ENCODE data around the gene HIF1AN.

Gene HIF1AN

GRCh38 chr10:100524638-100525037 lies 11.1 kb upstream of the HIF1AN start:
- Histone ChIP-seq H3K27me3 (ENCODE audit: control insufficient read depth in 3 of 3, insufficient read depth in 3 of 3, low read depth in 1 of 3, low read length in 3 of 3) (peaks cover 0 to 11% (median 0%) of the 10 kb centered on the region in 3 experiments), H3K4me2 (ENCODE audit: insufficient read depth, low read length, poor library complexity, severe bottlenecking) (no peak overlapping the region), H2BK120ac (ENCODE audit: low read depth, low read length) (no peak overlapping the region), H3K14ac (ENCODE audit: low read length) (no peak overlapping the region), H3K9me3 (replicated peaks in 1 of 2; ENCODE audit: control insufficient read depth in 2 of 2, insufficient read depth in 1 of 2, low read depth in 1 of 2, low read length in 2 of 2) (no peaks in the 10 kb centered on the region), H3K4me3 (ENCODE audit: low read length in 2 of 2) (no peak overlapping the region), H2AFZ (ENCODE audit: low read length) (no peak overlapping the region), H2AK5ac (ENCODE audit: low read depth, low read length) (no peak overlapping the region), H3K9ac (ENCODE audit: low read depth, low read length, poor library complexity) (no peak overlapping the region), H2BK15ac (ENCODE audit: low read length) (no peak overlapping the region), H3K79me1 (ENCODE audit: low read depth, low read length) (peaks cover 4% of the 10 kb centered on the region), H3K18ac (ENCODE audit: low read length) (no peak overlapping the region), H4K91ac (ENCODE audit: low read depth, low read length, poor library complexity) (no peak overlapping the region), H3K27ac (replicated peaks; ENCODE audit: low read length) (no peak overlapping the region), H3K4ac (ENCODE audit: low read length) (no peak overlapping the region), H3K4me1 (ENCODE audit: control insufficient read depth in 2 of 2, insufficient read depth in 1 of 2, low read depth in 1 of 2, low read length in 2 of 2) (peaks cover 2 to 10% of the 10 kb centered on the region in 2 donors), H4K8ac (ENCODE audit: low read depth, low read length) (no peak overlapping the region), H3K23ac (ENCODE audit: low read depth, low read length, poor library complexity) (no peak overlapping the region), H2BK12ac (ENCODE audit: low read length) (no peak overlapping the region), H3K36me3 (replicated peaks in 1 of 2; ENCODE audit: control insufficient read depth in 2 of 2, insufficient read depth in 2 of 2, low read length in 2 of 2) (peaks cover 16 to 64% of the 10 kb centered on the region in 2 donors), H2BK5ac (ENCODE audit: low read length) (no peak overlapping the region)
- DNase-seq (ENCODE audit: low spot score), result no peak
- WGBS, 2 donors (ENCODE audit: extremely low coverage in 2 of 2, insufficient read length in 2 of 2, insufficient replicate concordance in 1 of 2), result no CpG with 5 or more reads among the region's 2 CpGs

- no peak overlapping the region for H3K23ac ChIP-seq (ENCODE audit: low read depth, low read length, poor library complexity)
These were observed 7.4 kb upstream of the HIF1AN start for GRCh38 chr10:100528123-100528886.

GRCh38 chr10:100528921-100529474 lies 6.7 kb upstream of the HIF1AN start:
- no peak overlapping the region for H3K23ac ChIP-seq (ENCODE audit: low read depth, low read length, poor library complexity)
- no peaks in the 10 kb centered on the region for H3K9me3 ChIP-seq (replicated peaks in 1 of 2; ENCODE audit: control insufficient read depth in 2 of 2, insufficient read depth in 1 of 2, low read depth in 1 of 2, low read length in 2 of 2)
- H4K91ac ChIP-seq (ENCODE audit: low read depth, low read length, poor library complexity), result no peak overlapping the region
- peak overlapping the region; percentile 12 for H2AK5ac ChIP-seq (ENCODE audit: low read depth, low read length)
- peak overlapping the region; percentile 98 for H3K9ac ChIP-seq (ENCODE audit: low read depth, low read length, poor library complexity)
- no peak for DNase-seq (ENCODE audit: low spot score)
- H3K79me1 ChIP-seq (ENCODE audit: low read depth, low read length), result peaks cover 4% of the 10 kb centered on the region
- no peak overlapping the region for H3K27ac ChIP-seq (replicated peaks; ENCODE audit: low read length)
- peaks cover 16 to 46% of the 10 kb centered on the region in 2 donors for H3K36me3 ChIP-seq (replicated peaks in 1 of 2; ENCODE audit: control insufficient read depth in 2 of 2, insufficient read depth in 2 of 2, low read length in 2 of 2)
- H3K14ac ChIP-seq (ENCODE audit: low read length), result no peak overlapping the region
- WGBS, 2 donors (ENCODE audit: extremely low coverage in 2 of 2, insufficient read length in 2 of 2, insufficient replicate concordance in 1 of 2), result no CpG with 5 or more reads among the region's 18 CpGs
- peak overlapping the region; percentile 13 for H2BK15ac ChIP-seq (ENCODE audit: low read length)
- H2BK12ac ChIP-seq (ENCODE audit: low read length), result no peak overlapping the region
- H2BK120ac ChIP-seq (ENCODE audit: low read depth, low read length), result no peak overlapping the region
- H4K8ac ChIP-seq (ENCODE audit: low read depth, low read length), result no peak overlapping the region
- H3K4ac ChIP-seq (ENCODE audit: low read length), result no peak overlapping the region
- no peak overlapping the region for H2BK5ac ChIP-seq (ENCODE audit: low read length)
- H3K4me2 ChIP-seq (ENCODE audit: insufficient read depth, low read length, poor library complexity, severe bottlenecking), result peak overlapping the region; percentile 69
- H3K4me3 ChIP-seq (ENCODE audit: low read length in 2 of 2), result peak overlapping the region; percentile 89 to 92
- peaks cover 4 to 14% of the 10 kb centered on the region in 2 donors for H3K4me1 ChIP-seq (ENCODE audit: control insufficient read depth in 2 of 2, insufficient read depth in 1 of 2, low read depth in 1 of 2, low read length in 2 of 2)
- H2AFZ ChIP-seq (ENCODE audit: low read length), result peak overlapping the region; percentile 87
- peak overlapping the region; percentile 97 for H3K18ac ChIP-seq (ENCODE audit: low read length)
- H3K27me3 ChIP-seq (ENCODE audit: control insufficient read depth in 3 of 3, insufficient read depth in 3 of 3, low read depth in 1 of 3, low read length in 3 of 3), result no peaks in the 10 kb centered on the region

More at GRCh38 chr10:100528123-100528886, 7.4 kb upstream of the HIF1AN start:
- Histone ChIP-seq H2BK12ac (ENCODE audit: low read length) (no peak overlapping the region), H3K27ac (replicated peaks; ENCODE audit: low read length) (no peak overlapping the region), H3K4me1 (ENCODE audit: control insufficient read depth in 2 of 2, insufficient read depth in 1 of 2, low read depth in 1 of 2, low read length in 2 of 2) (peaks cover 4 to 14% of the 10 kb centered on the region in 2 donors), H2AFZ (ENCODE audit: low read length) (no peak overlapping the region), H2AK5ac (ENCODE audit: low read depth, low read length) (no peak overlapping the region), H3K27me3 (ENCODE audit: control insufficient read depth in 3 of 3, insufficient read depth in 3 of 3, low read depth in 1 of 3, low read length in 3 of 3) (no peaks in the 10 kb centered on the region), H3K14ac (ENCODE audit: low read length) (no peak overlapping the region), H2BK120ac (ENCODE audit: low read depth, low read length) (no peak overlapping the region), H4K8ac (ENCODE audit: low read depth, low read length) (no peak overlapping the region), H4K91ac (ENCODE audit: low read depth, low read length, poor library complexity) (no peak overlapping the region), H3K4me3 (ENCODE audit: low read length in 2 of 2) (peak overlapping the region in 1 of 2 donors; percentile 89), H3K9me3 (replicated peaks in 1 of 2; ENCODE audit: control insufficient read depth in 2 of 2, insufficient read depth in 1 of 2, low read depth in 1 of 2, low read length in 2 of 2) (no peaks in the 10 kb centered on the region), H3K4me2 (ENCODE audit: insufficient read depth, low read length, poor library complexity, severe bottlenecking) (no peak overlapping the region), H2BK5ac (ENCODE audit: low read length) (no peak overlapping the region), H3K18ac (ENCODE audit: low read length) (no peak overlapping the region), H3K4ac (ENCODE audit: low read length) (no peak overlapping the region), H3K36me3 (replicated peaks in 1 of 2; ENCODE audit: control insufficient read depth in 2 of 2, insufficient read depth in 2 of 2, low read length in 2 of 2) (peaks cover 16 to 53% of the 10 kb centered on the region in 2 donors), H2BK15ac (ENCODE audit: low read length) (no peak overlapping the region), H3K79me1 (ENCODE audit: low read depth, low read length) (peaks cover 4% of the 10 kb centered on the region), H3K9ac (ENCODE audit: low read depth, low read length, poor library complexity) (no peak overlapping the region)
- WGBS, 2 donors (ENCODE audit: extremely low coverage in 2 of 2, insufficient read length in 2 of 2, insufficient replicate concordance in 1 of 2), result no CpG with 5 or more reads among the region's 7 CpGs
- no peak for DNase-seq (ENCODE audit: low spot score)

Measured in neuronal stem cell (in vitro differentiated cells).